NCI-H2029 treated with DMSO at 0.1 percent for 48 hours (cell line): ENCODE measurements around the gene RUNX1.

Experiments
- DNase-seq: peaks from one replicate; lab custom pipeline; 2025; lab: John Stamatoyannopoulos, UW

RUNX1 gene

DNA sequence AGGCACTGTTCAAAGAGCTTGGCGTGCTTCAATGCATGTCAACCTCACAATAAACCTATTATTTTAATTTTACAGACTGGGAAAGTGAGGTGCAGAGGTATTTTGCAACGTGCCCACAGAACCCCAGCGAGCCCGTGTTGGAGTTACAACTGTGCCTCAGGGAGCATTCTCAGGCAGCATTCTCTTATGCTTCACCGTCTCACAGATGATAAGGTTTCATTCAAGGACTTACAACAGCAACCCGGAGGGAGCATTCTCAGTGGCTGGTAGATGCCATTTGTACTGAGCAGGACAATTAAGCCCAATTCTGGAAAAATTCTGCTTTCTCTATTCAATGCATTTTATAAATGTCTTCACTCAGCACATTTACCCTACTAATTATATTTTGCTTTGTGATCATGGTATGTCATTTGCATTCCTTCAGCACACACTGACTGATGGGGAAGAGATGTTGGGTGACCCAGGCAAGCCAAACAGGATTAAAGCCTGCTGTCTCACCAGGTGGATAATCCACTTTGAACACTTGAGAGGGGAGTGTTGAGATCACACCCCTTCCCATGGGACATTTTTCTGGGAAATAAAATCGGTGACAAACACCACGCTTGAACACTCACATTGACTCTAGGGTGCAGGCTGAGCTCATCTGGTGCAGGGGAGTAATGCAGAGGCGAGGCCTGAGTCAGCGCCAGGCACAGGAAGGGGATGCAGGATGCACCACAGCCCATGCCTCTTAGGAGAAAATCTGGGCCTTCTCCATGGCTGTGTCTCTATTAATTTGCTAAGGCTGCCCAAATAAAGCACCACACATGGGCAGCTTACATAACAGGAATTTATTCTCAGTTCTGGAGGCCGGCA, 266.4 kb downstream of the RUNX1 start:
- no peak for DNase-seq

DNA sequence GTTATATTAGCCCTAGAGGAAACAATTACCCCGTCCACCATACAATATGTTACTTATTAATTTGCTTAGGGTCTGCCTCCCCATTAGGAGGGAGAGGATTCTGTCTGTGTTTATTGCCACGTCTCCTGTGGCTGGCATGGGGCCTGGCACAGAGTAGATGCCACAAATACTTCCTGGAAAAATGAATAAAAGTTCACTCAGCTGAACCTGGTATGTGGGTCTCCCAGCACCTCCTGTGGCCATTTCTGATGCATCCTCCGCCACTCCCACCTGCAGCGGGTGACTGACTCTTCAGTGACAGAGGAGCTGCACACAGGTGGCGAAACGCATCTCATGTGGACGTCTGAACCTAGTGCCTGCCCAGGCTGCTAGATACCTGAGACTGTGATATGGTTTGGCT, 267.6 kb downstream of the RUNX1 start:
- DNase-seq, result no peak

DNA sequence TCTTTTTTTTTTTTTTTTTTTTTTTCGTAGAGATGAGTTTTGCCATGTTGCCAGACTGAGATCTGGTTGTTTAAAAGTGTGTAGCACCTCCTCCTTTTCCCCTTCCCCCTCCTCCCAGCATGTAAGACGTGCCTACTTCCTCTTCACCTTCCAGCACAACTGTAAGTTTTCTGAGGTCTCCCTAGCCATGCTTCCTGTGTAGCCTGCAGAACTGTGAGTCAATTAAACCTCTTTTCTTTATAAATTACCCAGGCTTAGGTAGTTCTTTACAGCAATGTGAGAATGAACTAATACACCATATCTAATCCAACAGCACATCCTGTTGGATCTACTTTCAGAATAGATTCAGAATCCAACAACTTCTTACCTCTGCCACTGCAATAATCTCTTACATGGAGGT, 269.2 kb downstream of the RUNX1 start:
- DNase-seq, result no peak

DNA sequence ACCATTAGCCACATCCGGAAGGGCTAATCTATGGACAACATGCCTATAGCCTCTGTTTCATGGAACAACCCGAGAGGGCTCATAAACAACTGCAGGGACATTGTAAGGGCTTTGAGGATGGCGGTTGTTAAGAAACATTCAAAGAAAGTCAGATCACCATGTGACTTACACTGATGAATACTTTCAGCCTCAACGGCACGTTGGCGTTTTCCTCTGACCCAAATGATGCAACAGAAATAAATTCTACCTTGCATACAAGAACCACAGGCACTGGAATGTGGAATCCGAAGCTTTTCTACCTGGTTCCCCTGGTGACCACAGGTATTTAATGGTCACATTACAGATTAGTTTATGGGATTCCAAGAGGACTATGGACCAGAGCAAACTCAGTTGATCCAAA, 273.3 kb downstream of the RUNX1 start:
- no peak for DNase-seq

DNA sequence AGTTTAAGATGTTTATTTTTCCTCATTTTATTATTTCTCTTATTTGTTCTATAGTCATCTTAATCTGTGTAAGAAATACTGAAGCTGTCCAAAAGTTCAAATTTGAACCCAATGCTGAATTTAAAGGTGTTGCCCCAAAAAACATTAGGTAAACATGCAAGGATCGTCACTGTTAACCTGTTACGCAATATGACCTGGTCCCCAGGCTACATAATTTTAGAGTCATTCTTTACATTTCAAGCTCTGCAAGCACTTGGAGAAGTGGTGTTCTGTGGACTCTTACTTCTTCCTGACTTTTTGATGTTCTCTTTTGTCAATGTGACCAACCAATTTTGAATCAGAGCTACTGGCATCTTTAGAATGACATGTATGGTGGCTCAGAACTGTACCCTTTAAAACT, 274.4 kb downstream of the RUNX1 start:
- DNase-seq, result no peak

DNA sequence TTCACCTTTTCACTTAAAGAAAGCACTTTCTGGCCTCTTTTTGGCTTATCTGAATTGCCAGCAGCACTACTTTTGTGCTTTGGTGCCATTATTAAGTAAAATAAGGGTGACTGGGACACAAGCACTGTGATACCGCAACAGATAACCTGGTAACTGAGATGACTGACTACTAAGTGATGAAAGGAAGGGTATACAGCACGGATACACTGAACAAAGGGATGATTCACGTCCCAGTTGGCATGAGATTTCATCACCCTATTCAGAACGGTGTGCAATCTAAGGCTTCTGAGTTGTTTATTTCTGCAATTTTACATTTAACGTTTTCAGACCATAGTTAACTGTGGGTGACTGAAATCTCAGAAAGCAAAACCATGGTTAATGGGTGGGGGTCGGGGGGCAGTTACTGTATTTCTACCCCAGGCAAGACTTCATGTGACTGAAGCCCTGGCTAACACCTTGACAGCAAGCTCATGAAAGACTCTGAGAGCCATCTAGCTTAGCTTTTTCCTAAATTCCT, 277.5 kb downstream of the RUNX1 start:
- no peak for DNase-seq

DNA sequence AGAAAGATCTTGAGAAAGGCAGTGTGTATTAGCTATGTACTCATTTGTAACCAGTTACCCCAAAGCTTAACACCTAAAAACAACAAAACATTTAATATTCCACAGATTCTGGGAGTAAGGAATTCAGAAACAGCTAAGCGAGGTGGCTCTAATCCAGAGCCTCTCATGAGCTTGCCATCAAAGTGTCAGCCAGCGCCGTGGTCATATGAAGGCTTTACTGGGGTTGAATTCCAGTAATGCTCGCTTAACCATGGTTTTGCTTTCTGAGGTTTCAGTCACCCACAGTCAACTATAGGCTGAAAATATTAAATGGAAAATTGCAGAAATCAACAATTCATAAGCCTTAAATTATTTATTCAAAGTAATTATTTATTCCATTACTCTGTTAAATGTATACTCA, 278.5 kb downstream of the RUNX1 start:
- DNase-seq, result no peak

DNA sequence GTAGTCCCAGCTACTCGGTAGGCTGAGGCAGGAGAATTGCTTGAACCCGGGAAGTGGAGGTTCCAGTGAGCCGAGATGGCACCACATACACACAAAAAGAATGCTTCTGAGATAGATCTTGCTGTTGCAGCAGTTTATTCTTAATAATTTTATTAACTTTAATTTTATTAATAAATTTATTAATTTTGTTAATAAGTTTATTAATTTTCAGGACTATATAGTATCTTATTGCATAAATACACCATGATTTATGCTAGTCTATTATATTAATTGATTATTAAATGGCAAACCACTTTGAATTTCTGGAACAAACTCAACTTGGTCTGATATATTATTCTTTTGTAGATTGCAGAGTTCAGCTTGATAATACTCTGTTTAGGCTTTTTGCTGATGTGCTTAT, 280.8 kb downstream of the RUNX1 start:
- DNase-seq, result no peak

DNA sequence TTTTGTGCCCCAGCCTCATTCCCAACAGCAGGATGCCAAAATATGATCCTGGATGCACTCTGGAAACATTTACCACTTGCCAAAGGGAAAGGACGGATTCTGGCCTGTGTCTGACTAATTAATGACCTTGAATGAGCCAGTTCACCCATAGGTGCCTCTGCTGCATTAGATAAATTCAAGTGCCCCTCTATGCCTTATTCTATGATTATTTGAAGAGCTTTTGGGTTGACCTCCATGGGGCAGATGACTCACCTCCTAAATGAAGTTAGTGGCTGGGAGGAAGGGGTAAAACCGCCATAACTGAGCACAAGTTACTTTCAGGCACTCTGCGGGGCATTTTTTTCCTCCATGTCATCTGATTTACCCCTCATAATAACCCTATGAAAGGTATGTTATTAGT, 282.2 kb downstream of the RUNX1 start:
- DNase-seq, result no peak

DNA sequence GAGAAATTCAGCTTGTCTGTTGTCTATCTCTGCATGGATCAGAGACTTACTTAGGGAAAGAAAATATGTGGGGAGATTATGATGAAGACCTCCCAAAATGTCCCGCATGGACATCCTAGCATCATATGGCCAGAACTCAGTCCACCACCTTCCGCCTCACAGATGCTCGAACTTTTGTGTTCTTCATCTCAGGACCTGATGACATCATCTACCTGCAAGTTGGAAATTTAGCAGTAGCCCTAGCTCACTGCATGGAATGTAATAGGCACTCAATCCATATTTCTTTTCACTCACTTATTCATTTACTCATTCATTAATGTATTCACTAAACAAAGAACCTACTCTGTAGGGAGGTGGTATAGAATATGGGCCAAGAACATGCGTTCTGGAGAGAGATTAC, 283.5 kb downstream of the RUNX1 start:
- DNase-seq, result no peak

DNA sequence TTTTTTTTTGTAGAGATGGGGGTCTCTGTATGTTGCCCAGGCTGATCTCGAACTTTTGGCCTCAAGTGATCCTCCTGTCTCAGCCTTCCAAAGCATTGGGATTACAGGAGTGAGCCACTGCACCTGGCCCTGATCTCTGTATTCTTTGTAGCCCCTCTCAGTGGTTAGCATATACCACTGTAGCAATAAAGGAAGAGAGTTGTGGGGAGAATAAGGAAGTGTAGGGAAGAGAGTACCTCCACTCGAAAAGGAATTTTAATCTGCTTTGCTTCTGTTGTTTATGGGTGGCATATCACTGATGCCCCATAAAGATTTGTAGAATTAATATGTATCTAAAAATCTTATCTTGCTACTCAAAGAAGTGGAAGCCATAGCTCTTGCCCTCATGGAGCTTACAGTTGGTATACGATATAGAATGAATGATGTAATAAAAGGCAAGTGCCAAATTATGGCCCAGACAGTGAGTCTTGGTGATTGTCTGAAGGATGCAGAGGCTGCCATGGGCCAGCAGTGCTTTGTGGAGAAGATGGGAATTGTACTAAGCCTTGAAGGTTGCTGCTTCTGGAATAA, 284.3 kb downstream of the RUNX1 start:
- no peak for DNase-seq

DNA sequence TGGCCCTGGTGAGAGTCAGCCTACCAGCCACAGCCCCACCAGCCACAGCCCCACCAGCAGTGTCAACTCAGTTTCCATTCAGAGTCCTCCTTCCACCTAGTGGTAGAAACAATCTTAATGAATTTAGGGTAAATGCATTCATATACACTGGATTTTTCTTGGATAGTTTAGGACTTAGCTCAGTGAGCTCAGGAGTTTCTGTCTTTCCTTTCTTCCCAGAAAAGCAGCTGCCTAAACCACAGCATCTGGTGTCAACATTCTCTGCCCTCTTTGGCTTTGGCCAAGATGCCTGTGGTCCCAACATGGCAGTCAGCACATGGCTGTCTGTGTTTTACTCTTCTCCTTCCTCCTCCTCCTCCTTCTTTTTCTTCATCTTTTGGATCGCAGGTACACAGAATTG, 286.3 kb downstream of the RUNX1 start:
- DNase-seq, result no peak

DNA sequence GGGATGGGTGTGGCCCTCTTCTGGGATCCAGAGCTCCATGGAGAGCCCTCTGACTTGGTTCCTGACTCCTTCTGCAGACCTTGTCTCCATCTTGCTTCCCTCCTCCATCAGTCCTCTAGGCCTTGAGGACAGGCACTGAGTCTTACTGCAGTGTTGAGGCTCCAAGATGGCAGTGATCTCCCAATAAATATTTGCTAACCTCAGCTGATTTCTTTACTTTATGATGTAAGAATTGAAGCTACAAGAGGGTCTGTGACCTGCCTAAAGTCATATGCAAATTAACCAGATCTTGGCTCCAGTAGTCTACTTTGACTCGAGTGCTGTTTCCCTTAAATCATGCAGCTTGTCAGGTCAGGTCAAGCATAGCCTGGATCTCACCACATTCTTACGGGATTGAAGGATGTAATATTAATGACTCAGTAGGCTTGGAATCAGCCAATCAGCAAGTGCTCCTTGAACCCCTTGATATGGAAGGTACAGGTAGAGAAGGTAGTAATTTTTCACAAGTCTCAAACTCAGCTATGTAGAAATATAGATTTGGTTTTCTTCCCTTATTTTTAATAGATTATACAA, 287.3 kb downstream of the RUNX1 start:
- no peak for DNase-seq

DNA sequence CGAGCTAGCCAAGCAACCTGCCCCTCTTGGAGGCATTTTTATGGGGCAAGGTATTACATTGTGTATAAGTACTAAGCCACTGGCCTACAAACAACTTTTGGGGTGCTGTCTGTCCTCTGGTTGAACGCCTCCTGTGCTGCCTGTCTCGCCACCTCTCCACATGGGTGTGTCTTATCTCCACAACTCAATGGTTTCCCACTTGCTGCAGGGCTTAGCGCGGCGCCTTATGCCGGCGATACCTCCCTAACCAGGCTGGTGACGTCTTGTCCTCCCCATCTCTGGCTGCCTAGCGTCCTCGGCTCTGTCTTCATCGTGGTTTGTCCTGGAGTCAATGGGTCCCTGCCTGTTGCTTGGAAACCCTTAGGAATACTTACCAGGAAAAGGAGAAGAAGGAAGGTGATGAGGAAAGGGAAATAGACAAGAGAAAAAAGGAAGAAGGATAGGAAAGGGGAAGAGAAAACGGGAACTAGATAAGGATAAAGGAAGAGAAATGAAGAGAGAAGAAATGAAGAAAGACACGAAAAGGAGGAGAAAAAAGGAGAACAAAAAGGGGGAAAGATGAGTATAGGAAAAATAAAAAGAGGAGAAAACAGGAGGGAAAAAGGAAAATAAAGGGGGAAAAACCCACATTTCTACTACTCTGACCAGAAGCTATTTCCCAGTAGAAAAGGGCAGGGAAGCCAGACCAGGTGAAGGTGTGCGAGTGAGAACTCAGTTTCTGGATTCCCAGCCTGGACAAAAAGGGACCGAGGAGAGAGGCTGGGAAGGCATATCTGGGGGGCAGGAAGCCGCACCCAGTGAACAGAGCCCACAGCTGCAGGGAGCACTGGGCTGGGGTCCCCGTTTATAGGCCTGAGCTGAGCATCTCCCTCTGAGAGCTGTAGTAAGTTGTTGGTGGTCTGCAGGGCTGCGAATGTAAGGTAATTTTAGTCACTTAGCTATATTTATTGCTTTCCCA, 294.1 kb downstream of the RUNX1 start:
- no peak for DNase-seq

DNA sequence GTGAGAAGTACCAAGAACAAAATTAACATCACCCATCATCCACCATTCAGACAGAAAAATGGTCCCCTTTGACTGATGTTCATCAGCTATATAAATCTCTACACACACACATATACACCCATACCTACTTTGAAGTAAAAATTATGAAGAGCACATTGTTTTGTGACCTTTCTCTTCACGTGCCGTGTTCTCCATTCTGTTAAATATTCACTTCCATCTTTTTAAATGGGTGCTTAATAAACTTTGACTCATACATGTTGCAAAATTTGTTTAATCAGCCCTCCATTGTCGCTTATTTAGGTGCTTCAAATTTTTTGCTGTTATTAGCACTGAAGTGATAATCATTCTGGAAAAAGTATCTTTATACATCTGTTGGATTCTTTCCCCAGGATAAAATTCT, 300.2 kb downstream of the RUNX1 start:
- DNase-seq, result no peak

DNA sequence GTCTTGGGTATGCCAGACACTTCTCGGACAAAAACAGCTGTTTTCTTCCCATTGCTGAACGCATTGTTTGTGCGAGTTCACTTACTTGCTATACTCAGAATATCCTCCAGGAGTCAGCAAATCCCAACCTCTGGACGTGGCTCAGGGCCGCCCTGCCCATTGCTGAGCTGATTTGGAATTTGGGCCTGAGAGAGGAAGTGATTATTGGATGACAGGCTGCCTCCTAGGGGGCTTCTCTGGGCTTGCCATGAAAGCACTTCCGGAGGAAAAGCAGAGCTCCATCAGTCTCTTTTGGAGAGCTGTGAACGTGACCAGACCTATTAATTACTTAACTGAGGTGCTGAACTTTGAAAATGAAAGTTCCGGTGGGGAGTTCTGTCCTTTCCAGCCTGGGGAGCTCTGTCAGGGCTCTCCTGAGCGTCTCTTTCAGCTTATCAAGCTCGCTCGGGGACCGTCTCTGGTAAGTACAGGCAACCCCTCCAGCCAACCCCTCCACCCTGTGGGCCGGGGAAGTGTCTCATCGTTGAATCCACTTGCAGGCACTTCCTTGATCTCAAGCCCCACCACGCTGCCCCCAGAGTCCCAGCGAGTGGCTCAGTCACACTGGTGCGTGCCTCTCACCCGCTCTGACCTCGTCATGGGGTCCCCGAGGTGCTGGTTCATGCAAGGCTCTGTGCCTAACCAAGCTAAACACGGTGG, 303.4 kb downstream of the RUNX1 start:
- peak; percentile 70 for DNase-seq

DNA sequence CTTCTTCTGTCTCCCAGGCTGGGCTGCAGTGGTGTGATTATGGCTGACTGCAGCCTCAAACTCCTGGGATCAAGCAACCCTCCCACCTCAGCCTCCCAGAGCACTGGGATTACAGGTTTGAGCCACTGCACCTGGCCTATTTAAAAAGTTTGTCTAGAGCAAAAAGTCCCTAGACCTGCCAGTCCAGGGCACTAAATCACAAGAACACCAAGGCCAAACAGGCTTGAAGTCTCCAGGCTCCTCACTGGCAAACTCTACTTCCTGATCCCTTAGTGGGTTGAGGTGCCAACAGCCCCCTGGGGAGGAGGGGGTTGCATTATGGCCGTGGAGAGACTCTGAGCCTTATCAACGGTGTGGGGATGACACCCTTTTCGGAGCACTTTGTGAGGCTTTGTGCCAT, 304.3 kb downstream of the RUNX1 start:
- no peak for DNase-seq

DNA sequence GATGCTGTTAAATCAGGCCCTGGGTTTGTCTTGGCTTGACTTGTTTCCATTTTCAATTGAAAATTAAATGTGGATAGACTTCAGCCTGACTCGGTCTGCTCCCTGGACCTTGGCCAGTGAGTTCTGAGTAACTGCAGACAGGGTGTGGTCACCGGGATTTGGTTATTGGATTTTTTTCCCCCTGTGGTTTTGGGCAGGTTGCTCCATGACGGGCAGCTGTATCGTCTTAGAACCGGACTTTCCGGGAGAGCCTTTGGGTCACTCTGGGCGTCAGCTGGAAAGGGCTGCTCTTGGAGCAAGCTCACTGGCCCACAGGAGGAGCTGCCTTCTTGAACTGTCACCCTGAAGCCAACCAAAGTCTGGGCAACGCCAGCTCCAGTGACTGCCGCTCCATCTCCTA, 305.3 kb downstream of the RUNX1 start:
- no peak for DNase-seq

DNA sequence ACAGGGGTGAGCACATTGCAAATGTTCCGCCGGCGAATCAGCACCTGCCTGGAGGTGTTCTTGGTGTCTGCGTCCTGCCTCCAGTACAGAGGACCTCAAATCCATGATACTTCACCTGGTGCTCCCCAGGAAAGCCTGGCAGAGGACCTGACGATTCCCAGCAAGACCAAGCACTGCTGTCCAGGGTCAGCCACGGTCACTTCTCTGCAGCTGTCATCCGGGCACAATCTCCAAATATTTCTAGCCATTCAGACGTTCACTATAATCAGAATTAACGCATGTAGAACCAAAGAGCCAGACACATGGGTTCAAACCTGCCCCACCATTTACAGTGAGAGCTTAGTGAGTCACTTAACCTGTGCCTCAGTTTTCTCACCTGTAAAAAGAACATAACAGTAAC, 305.8 kb downstream of the RUNX1 start:
- DNase-seq, result no peak

DNA sequence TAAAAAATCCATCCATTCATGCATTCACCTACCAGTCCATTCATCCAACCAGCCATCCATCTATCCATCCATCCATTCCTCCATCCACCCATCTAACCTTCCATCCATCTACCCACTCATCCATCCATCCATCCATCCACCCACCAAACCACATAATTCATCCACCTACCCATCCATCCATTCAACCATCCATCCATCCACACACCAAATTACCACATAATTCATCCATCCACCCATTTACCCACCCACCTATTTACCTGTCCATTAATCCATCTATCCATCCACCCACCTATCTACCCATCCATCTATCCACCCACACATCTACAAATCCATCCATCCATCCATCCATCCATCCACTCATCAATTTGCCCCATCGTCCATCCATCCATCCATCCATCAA, 308.9 kb downstream of the RUNX1 start:
- no peak for DNase-seq
